ENCODE measurements around the gene CRYL1.

Gene CRYL1

GRCh38 chr13:20407759-20408158 is 117.9 kb downstream of the CRYL1 start:
- TF ChIP-seq GABPA (IDR thresholded peaks at IDR 0.05; ENCODE audit: low read depth) (no peak), SPI1 (IDR thresholded peaks at IDR 0.05; ENCODE audit: borderline replicate concordance, low read depth) (no peak), REST (IDR thresholded peaks at IDR 0.05; ENCODE audit: insufficient replicate concordance, low read depth) (no peak), CTCF (IDR thresholded peaks at IDR 0.05; ENCODE audit: insufficient read depth, low read length) (no peak), POLR2AphosphoS5 (IDR thresholded peaks at IDR 0.05; ENCODE audit: low read depth) (no peak)
- Histone ChIP-seq H3K27ac (replicated peaks) (no peak overlapping the region), H3K27me3 (ENCODE audit: insufficient read depth, poor library complexity, severe bottlenecking) (no peaks in the 10 kb centered on the region), H3K4me3 (replicated peaks; ENCODE audit: insufficient read depth, low read length) (no peak overlapping the region)
- DNase-seq (ENCODE audit: low read depth in 1 of 2, low spot score in 1 of 2) = no peak

GRCh38 chr13:20405691-20406090 is 120.0 kb downstream of the CRYL1 start:
- no peak overlapping the region for H3K4me3 ChIP-seq (replicated peaks; ENCODE audit: insufficient read depth, low read length)
- no peaks in the 10 kb centered on the region for H3K27me3 ChIP-seq (ENCODE audit: insufficient read depth, poor library complexity, severe bottlenecking)
- DNase-seq (ENCODE audit: low read depth in 1 of 2, low spot score in 1 of 2) = no peak
- TF ChIP-seq SPI1 (IDR thresholded peaks at IDR 0.05; ENCODE audit: borderline replicate concordance, low read depth) (no peak), REST (IDR thresholded peaks at IDR 0.05; ENCODE audit: insufficient replicate concordance, low read depth) (no peak), GABPA (IDR thresholded peaks at IDR 0.05; ENCODE audit: low read depth) (no peak), CTCF (IDR thresholded peaks at IDR 0.05; ENCODE audit: insufficient read depth, low read length) (no peak), POLR2AphosphoS5 (IDR thresholded peaks at IDR 0.05; ENCODE audit: low read depth) (no peak)
- H3K27ac ChIP-seq (replicated peaks) = no peak overlapping the region

GRCh38 chr13:20404488-20405222 is 121.0 kb downstream of the CRYL1 start:
- DNase-seq (ENCODE audit: low read depth in 1 of 2, low spot score in 1 of 2) = no peak
- Histone ChIP-seq H3K4me3 (replicated peaks; ENCODE audit: insufficient read depth, low read length) (no peak overlapping the region), H3K27ac (replicated peaks) (no peak overlapping the region), H3K27me3 (ENCODE audit: insufficient read depth, poor library complexity, severe bottlenecking) (no peaks in the 10 kb centered on the region)
- TF ChIP-seq REST (IDR thresholded peaks at IDR 0.05; ENCODE audit: insufficient replicate concordance, low read depth) = no peak
- TF ChIP-seq POLR2AphosphoS5 (IDR thresholded peaks at IDR 0.05; ENCODE audit: low read depth) = no peak
- no peak for TF ChIP-seq SPI1 (IDR thresholded peaks at IDR 0.05; ENCODE audit: borderline replicate concordance, low read depth)
- TF ChIP-seq CTCF (IDR thresholded peaks at IDR 0.05; ENCODE audit: insufficient read depth, low read length) = no peak
